Kidney (tissue), 14 donors: Measurements from ENCODE around the gene AGTRAP. TPM values are rescaled to one million over a fixed set of nuclear protein-coding genes. Genes with fewer than 3 reads are reported as not detected.

Experiments used
- DNase-seq, 5 donors: peaks; one replicate each; pipeline ENCODE4 v3.0.0-alpha.2; 2013 to 2020
- FAIRE-seq: peaks from 2 replicates; lab custom pipeline; 2012; peaks lifted over from hg19 to GRCh38; lab: Jason Lieb, UNC
- H3K27ac ChIP-seq, 2 donors: one replicate each; pipeline ENCODE4 v1.7.0; 2013; ENCODE audit warnings: low read depth in 2 of 2, low read length in 2 of 2, inconsistent platforms in 1 of 2
- H3K27me3 ChIP-seq: one replicate; pipeline ENCODE4 v1.7.1; 2013; ENCODE audit warnings: low read length, inconsistent platforms; ENCODE audit not compliant: control insufficient read depth, insufficient read depth
- H3K36me3 ChIP-seq, 3 donors: one replicate each; pipeline versions ENCODE4 v1.7.0 to v1.7.1; 2013; ENCODE audit warnings: low read length in 3 of 3, control low read depth in 1 of 3, inconsistent platforms in 1 of 3; ENCODE audit not compliant: insufficient read depth in 3 of 3, control insufficient read depth in 2 of 3
- H3K4me1 ChIP-seq, 3 donors: one replicate each; pipeline versions ENCODE4 v1.7.0 to v1.7.1; 2013; ENCODE audit warnings: low read length in 3 of 3, inconsistent platforms in 1 of 3, low read depth in 1 of 3; ENCODE audit not compliant: control insufficient read depth in 2 of 3, insufficient read depth in 2 of 3
- H3K4me3 ChIP-seq, 3 donors: one replicate each; pipeline versions ENCODE4 v1.7.0 to v1.8.1; 2013; ENCODE audit warnings: low read length in 3 of 3, control low read depth in 1 of 3, inconsistent platforms in 1 of 3
- H3K9ac ChIP-seq, 3 donors: one replicate each; pipeline versions ENCODE4 v1.7.0 to v1.7.1; 2013; ENCODE audit warnings: low read length in 3 of 3, control low read depth in 1 of 3, inconsistent platforms in 1 of 3
- H3K9me3 ChIP-seq, 3 donors: one replicate each; pipeline versions ENCODE4 v1.7.0 to v1.7.1; 2013; ENCODE audit warnings: low read length in 3 of 3, control low read depth in 1 of 3, inconsistent platforms in 1 of 3; ENCODE audit not compliant: control insufficient read depth in 2 of 3, insufficient read depth in 1 of 3
- CTCF ChIP-seq: IDR thresholded peaks from 3 replicates; pipeline ENCODE4 v1.5.1; 2012; ENCODE audit warnings: mild to moderate bottlenecking, moderate library complexity, borderline replicate concordance; ENCODE audit not compliant: insufficient read depth; ENCODE audit errors: extremely low read depth
- intact Hi-C: fragments of 100-400 bp; cut with DNase I; formaldehyde crosslinking; loops from one replicate; pipeline ENCODE4 v1.11.1; 2022
- polyA plus RNA-seq: library from polyadenylated mRNA; stranded (reverse); fragments of 350-450 nt; fragmentation: Illumina TruSeq; extraction: RNeasy Lipid Tissue Mini Kit (QIAGEN cat#74804); gene quantifications from one replicate; pipeline ENCODE4 v1.2.3, GENCODE V29; 2014; ENCODE audit warnings: low read depth, low replicate concordance; ENCODE audit not compliant: insufficient read depth
- total RNA-seq: library from RNA; stranded (reverse); fragmentation: NEBNext Ultra II Directional; extraction: Animal tissue kit (Norgen Biotek cat#: 25700); gene quantifications from one replicate; pipeline ENCODE4 v1.2.1, GENCODE V29; 2021
- donor health status: control.
- donor health status: control.
- donor health status: control.
- donor health status: control.
- donor health status: control.
- donor health status: DM: yes; HTN: yes; CAD: no.
- donor health status: Normal renal cell carcinoma (clear cell type).

Gene AGTRAP
- total and polyA plus RNA-seq, 2 donors from 2014 or later = 66.1 to 140 TPM

GRCh38 chr1:11714831-11715575, 20.9 kb upstream of the AGTRAP start:
- TF ChIP-seq CTCF = no peak

GRCh38 chr1:11719313-11720032, 16.5 kb upstream of the AGTRAP start:
- peak; percentile 98 for TF ChIP-seq CTCF
- no peaks in the 10 kb centered on the region for H3K36me3 ChIP-seq
- peaks cover 0 to 6% (median 0%) of the 10 kb centered on the region in 3 donors for H3K4me1 ChIP-seq
- no peak for FAIRE-seq
- peak; percentile 65 to 93 (median 75) for DNase-seq
- no peaks in the 10 kb centered on the region for H3K9me3 ChIP-seq
- peak overlapping the region in 1 of 3 donors; percentile 16 for H3K9ac ChIP-seq
- H3K27ac ChIP-seq = no peak overlapping the region
- H3K4me3 ChIP-seq = peak overlapping the region in 2 of 3 donors; percentile 33 to 42
- no peaks in the 10 kb centered on the region for H3K27me3 ChIP-seq
- intact Hi-C loops = loop anchor here (10.0 kb wide), 1 partner anchor 55 kb away; the partner anchor contains the start of gene FBXO6

More at GRCh38 chr1:11714831-11715575, 20.9 kb upstream of the AGTRAP start:
- FAIRE-seq = no peak
- intact Hi-C loops = loop anchor here (10.0 kb wide), 1 partner anchor 50 kb away; the partner anchor contains the start of gene FBXO6
- Histone ChIP-seq H3K27me3 (no peaks in the 10 kb centered on the region), H3K4me3 (no peak overlapping the region), H3K9me3 (no peaks in the 10 kb centered on the region), H3K4me1 (peaks cover 0 to 10% (median 0%) of the 10 kb centered on the region in 3 donors), H3K27ac (no peak overlapping the region), H3K9ac (no peak overlapping the region), H3K36me3 (no peaks in the 10 kb centered on the region)
- DNase-seq = peak in 1 of 5 donors; percentile 16

GRCh38 chr1:11720033-11720376, 15.9 kb upstream of the AGTRAP start:
- intact Hi-C loops = no loop called here
- no peak for FAIRE-seq

More at GRCh38 chr1:11720033-11720376, 15.9 kb upstream of the AGTRAP start:
- Histone ChIP-seq H3K27ac (no peak overlapping the region), H3K36me3 (no peaks in the 10 kb centered on the region), H3K9ac (no peak overlapping the region), H3K4me1 (peaks cover 0 to 6% (median 0%) of the 10 kb centered on the region in 3 donors), H3K9me3 (no peaks in the 10 kb centered on the region), H3K4me3 (peak overlapping the region in 1 of 3 donors; percentile 42), H3K27me3 (no peaks in the 10 kb centered on the region)
- no peak for DNase-seq
- no peak for TF ChIP-seq CTCF
